HepG2 (cell line): ENCODE measurements around the gene RNLS.

Experiments used
- CBX1 ChIP-seq: IDR thresholded peaks from one replicate; pipeline ENCODE4 v1.6.1; 2016; ENCODE audit warnings: antibody characterized with exemption, low read depth
- CREB3 ChIP-seq: sonication (generic); formaldehyde crosslinking; IDR thresholded peaks from 2 replicates; pipeline ENCODE4 v1.5.0; 2020; ENCODE audit warnings: missing genetic modification reagents
- CTCF ChIP-seq: sonication (generic); formaldehyde crosslinking; IDR thresholded peaks from 2 replicates; pipeline ENCODE4 v1.5.0; 2020; ENCODE audit warnings: mild to moderate bottlenecking, missing genetic modification reagents, moderate library complexity
- FOXA1 ChIP-seq, 2 experiments: fragments of 450-650 bp in 1 of 2; sonication (generic) in 1 of 2; formaldehyde crosslinking in 1 of 2; IDR thresholded peaks; 2 replicates each; pipeline versions ENCODE4 v1.4.0 to v1.6.1; 2016 to 2020; ENCODE audit warnings: missing genetic modification reagents in 1 of 2
- POLR2A ChIP-seq, 2 experiments: IDR thresholded peaks; 2 replicates each; pipeline ENCODE4 v1.6.1; 2011; ENCODE audit warnings: low read depth in 2 of 2, low read length in 2 of 2, mild to moderate bottlenecking in 1 of 2, moderate library complexity in 1 of 2; ENCODE audit not compliant: insufficient read depth in 1 of 2
- RAD21 ChIP-seq: fragments of 450-650 bp; formaldehyde crosslinking; IDR thresholded peaks from 2 replicates; pipeline ENCODE4 v1.5.0; 2020; ENCODE audit warnings: mild to moderate bottlenecking

GRCh38 chr10:88411772-88412349 is 171.3 kb downstream of the RNLS start:
- TF ChIP-seq RAD21 (CRISPR knock-in tag) (no peak), CTCF (CRISPR knock-in tag) (no peak), CBX1 (no peak), CREB3 (no peak), FOXA1 (IDR thresholded peaks at IDR 0.05) (no peak), FOXA1 (CRISPR knock-in tag; IDR thresholded peaks at IDR 0.05) (no peak), POLR2A (IDR thresholded peaks at IDR 0.05; ENCODE audit: insufficient read depth in 1 of 2, low read depth in 2 of 2, low read length in 2 of 2) (no peak)
